ENCODE measurements around the gene CPA2.

CPA2 gene

GRCh38 chr7:130254555-130254954, 12.1 kb upstream of the CPA2 start:
- DNase-seq: no peak

GRCh38 chr7:130256704-130257103, 10.0 kb upstream of the CPA2 start:
- no peak for DNase-seq

- DNase-seq: no peak
These were observed 8.1 kb upstream of the CPA2 start for GRCh38 chr7:130258494-130259078.

- peak in 9 of 56 donors; percentile 10 to 52 (median 24) for DNase-seq
These were observed 4.2 kb upstream of the CPA2 start for GRCh38 chr7:130262448-130262847.

- no peak for DNase-seq
These were observed 3.5 kb upstream of the CPA2 start for GRCh38 chr7:130263130-130263529.

- DNase-seq: no peak
These were observed 278 bp downstream of the CPA2 start for GRCh38 chr7:130266961-130267321.

- no peak for DNase-seq
These were observed 2.0 kb downstream of the CPA2 start for GRCh38 chr7:130268463-130269317.

- no peak for DNase-seq
These were observed 2.6 kb downstream of the CPA2 start for GRCh38 chr7:130269318-130269694.

GRCh38 chr7:130270947-130271800, 4.5 kb downstream of the CPA2 start:
- peak in 1 of 56 donors; percentile 18 for DNase-seq

GRCh38 chr7:130272381-130273080, 5.9 kb downstream of the CPA2 start:
- DNase-seq: peak in 11 of 56 donors; percentile 13 to 49 (median 26)

- DNase-seq: peak in 29 of 56 donors; percentile 6 to 79 (median 32)
These were observed 6.6 kb downstream of the CPA2 start for GRCh38 chr7:130273081-130273932.

- DNase-seq: peak in 2 of 56 donors; percentile 9 to 13
These were observed 7.2 kb downstream of the CPA2 start for GRCh38 chr7:130273933-130274255.

GRCh38 chr7:130274296-130274695, 7.6 kb downstream of the CPA2 start:
- DNase-seq: no peak

- DNase-seq: peak in 1 of 56 donors; percentile 8
These were observed 8.4 kb downstream of the CPA2 start for GRCh38 chr7:130274983-130275591.

- no peak for DNase-seq
These were observed 9.2 kb downstream of the CPA2 start for GRCh38 chr7:130275826-130276297.

GRCh38 chr7:130276796-130277762, 10.4 kb downstream of the CPA2 start:
- DNase-seq: peak in 1 of 56 donors; percentile 10

- DNase-seq: peak in 37 of 56 donors; percentile 6 to 71 (median 37)
These were observed 11.3 kb downstream of the CPA2 start for GRCh38 chr7:130277763-130278643.

Measured in amygdala (tissue), 56 donors.